ENCODE data around the gene CSHL1. TPM values are rescaled to one million over a fixed set of nuclear protein-coding genes. Genes with fewer than 3 reads are reported as not detected.
A peak's percentile ranks its signal among the peaks of the same experiment; 100 is the strongest.

The CSHL1 gene
- polyA plus RNA-seq, 6 donors from 2014 or later, result not detected

- H3K36me3 Mint-ChIP-seq, result no peaks in the 10 kb centered on the region
- no peaks in the 10 kb centered on the region for H3K9me3 Mint-ChIP-seq
- ATAC-seq (ENCODE audit: low read depth in 2 of 2) (peak; percentile 75 to 77), DNase-seq (peak; percentile 76)
- H3K4me1 Mint-ChIP-seq, result peaks cover 42 to 77% (median 73%) of the 10 kb centered on the region in 3 donors
- peak overlapping the region; percentile 65 to 93 (median 90) for H3K4me3 Mint-ChIP-seq
- H3K27ac Mint-ChIP-seq, result peak overlapping the region; percentile 91 to 98 (median 95)
- H3K27me3 Mint-ChIP-seq, result no peaks in the 10 kb centered on the region
Observed at GRCh38 chr17:63946440-63947363, 35.6 kb upstream of the CSHL1 start.

- no peaks in the 10 kb centered on the region for H3K9me3 Mint-ChIP-seq
Observed at GRCh38 chr17:63945784-63946439, 34.9 kb upstream of the CSHL1 start.

GRCh38 chr17:63944736-63945499 is 33.9 kb upstream of the CSHL1 start:
- H3K4me3 Mint-ChIP-seq, result peak overlapping the region; percentile 65 to 93 (median 90)
- no peaks in the 10 kb centered on the region for H3K27me3 Mint-ChIP-seq
- H3K36me3 Mint-ChIP-seq, result no peaks in the 10 kb centered on the region
- H3K27ac Mint-ChIP-seq, result peak overlapping the region; percentile 52 to 98 (median 93)
- H3K4me1 Mint-ChIP-seq, result peaks cover 36 to 78% (median 74%) of the 10 kb centered on the region in 3 donors
- H3K9me3 Mint-ChIP-seq, result no peaks in the 10 kb centered on the region
- DNase-seq, result no peak
- no peak for ATAC-seq (ENCODE audit: low read depth in 2 of 2)

More at GRCh38 chr17:63945784-63946439, 34.9 kb upstream of the CSHL1 start:
- Mint-ChIP-seq H3K27me3 (no peaks in the 10 kb centered on the region), H3K4me1 (peaks cover 39 to 77% (median 77%) of the 10 kb centered on the region in 3 donors), H3K36me3 (no peaks in the 10 kb centered on the region), H3K4me3 (peak overlapping the region; percentile 65 to 93 (median 90)), H3K27ac (peak overlapping the region; percentile 58 to 98 (median 93))
- ATAC-seq (ENCODE audit: low read depth in 2 of 2) (peak; percentile 56 to 58), DNase-seq (peak; percentile 56)

DNA sequence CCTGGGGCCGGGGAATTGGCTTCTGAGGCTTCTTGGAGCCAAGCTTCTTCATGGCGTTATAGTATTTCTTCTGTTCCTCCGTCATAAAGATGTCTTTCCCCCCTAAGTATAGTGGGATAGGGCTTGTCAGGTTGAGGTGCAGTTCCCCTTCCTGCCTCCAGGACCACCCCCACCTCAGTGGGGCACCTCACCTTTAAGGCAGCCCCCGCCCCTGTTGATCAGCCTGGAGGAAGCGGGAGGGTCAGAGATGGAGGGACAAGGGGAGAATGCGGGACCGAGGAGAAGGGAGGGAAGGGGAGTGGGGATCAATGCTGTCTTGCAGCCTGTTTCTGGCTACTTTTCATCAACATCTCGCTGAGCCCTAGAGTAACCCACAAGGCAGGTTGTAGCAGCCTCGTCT is 32.7 kb upstream of the CSHL1 start:
- H3K27ac Mint-ChIP-seq, result peak overlapping the region in 2 of 6 donors; percentile 40 to 92
- H3K9me3 Mint-ChIP-seq, result no peaks in the 10 kb centered on the region
- no peaks in the 10 kb centered on the region for H3K27me3 Mint-ChIP-seq
- peaks cover 43 to 82% (median 80%) of the 10 kb centered on the region in 3 donors for H3K4me1 Mint-ChIP-seq
- no peak for DNase-seq
- H3K36me3 Mint-ChIP-seq, result no peaks in the 10 kb centered on the region
- H3K4me3 Mint-ChIP-seq, result peak overlapping the region in 1 of 8 donors; percentile 71
- no peak for ATAC-seq (ENCODE audit: low read depth in 2 of 2)

GRCh38 chr17:63942309-63942985 is 31.4 kb upstream of the CSHL1 start:
- Mint-ChIP-seq H3K36me3 (no peaks in the 10 kb centered on the region), H3K4me1 (peaks cover 54 to 88% (median 83%) of the 10 kb centered on the region in 3 donors), H3K27me3 (no peaks in the 10 kb centered on the region), H3K9me3 (no peaks in the 10 kb centered on the region), H3K4me3 (no peak overlapping the region), H3K27ac (peak overlapping the region in 3 of 6 donors; percentile 29 to 70 (median 39))
- ATAC-seq (ENCODE audit: low read depth in 2 of 2) (no peak), DNase-seq (no peak)

GRCh38 chr17:63941751-63942150 is 30.7 kb upstream of the CSHL1 start:
- Mint-ChIP-seq H3K4me1 (peaks cover 58 to 90% (median 83%) of the 10 kb centered on the region in 3 donors), H3K4me3 (no peak overlapping the region), H3K27ac (peak overlapping the region in 3 of 6 donors; percentile 70 to 84 (median 78)), H3K36me3 (no peaks in the 10 kb centered on the region), H3K9me3 (no peaks in the 10 kb centered on the region), H3K27me3 (no peaks in the 10 kb centered on the region)
- DNase-seq, result no peak
- ATAC-seq (ENCODE audit: low read depth in 2 of 2), result no peak

DNA sequence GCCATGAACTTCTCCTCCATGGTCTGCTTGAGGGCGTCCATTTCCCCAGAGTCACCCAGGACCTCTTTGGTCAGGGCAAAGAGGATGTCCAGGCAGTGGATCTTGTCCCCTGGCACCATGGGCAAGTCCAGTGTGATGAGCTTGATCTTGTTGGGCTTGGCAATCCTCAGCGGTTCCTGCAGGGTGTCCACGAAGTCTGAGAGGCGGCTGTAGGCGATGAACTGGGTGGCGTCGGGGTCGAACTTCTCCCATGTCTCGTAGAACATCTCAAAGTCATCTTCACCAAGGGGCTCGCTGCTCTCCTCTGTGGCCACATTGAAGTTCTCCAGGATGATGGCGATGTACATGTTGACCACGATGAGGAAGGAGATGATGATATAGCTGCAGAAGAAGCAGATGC is 30.1 kb upstream of the CSHL1 start:
- Mint-ChIP-seq H3K9me3 (peaks cover 0 to 3% (median 0%) of the 10 kb centered on the region in 7 donors), H3K27me3 (no peaks in the 10 kb centered on the region), H3K27ac (peak overlapping the region in 2 of 6 donors; percentile 84 to 90), H3K36me3 (no peaks in the 10 kb centered on the region), H3K4me1 (peaks cover 54 to 86% (median 85%) of the 10 kb centered on the region in 3 donors), H3K4me3 (peak overlapping the region in 1 of 8 donors; percentile 77)
- no peak for DNase-seq
- ATAC-seq (ENCODE audit: low read depth in 2 of 2), result no peak

DNA sequence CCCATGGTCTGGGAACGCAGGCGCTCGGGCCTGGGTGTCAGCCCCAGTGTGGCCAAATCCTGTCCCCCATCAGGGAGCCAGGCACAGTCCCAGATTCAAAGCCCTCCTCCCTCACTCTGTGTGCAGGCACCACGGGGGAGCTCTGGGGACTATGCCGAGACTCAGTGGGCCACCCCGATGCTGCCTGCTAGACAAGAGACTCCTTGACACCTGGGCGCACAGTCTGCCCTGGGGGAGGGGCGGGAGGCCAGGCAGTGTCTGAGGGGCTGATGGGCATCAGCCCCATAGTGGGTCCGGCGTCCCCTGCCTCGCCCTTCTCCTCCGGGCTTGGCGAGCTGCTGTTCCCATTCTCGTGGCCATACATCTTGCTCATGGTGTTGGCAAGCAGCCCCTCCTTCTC is 29.5 kb upstream of the CSHL1 start:
- ATAC-seq (ENCODE audit: low read depth in 2 of 2) (no peak), DNase-seq (no peak)
- H3K9me3 Mint-ChIP-seq, result peaks cover 0 to 4% (median 0%) of the 10 kb centered on the region in 7 donors
- H3K27me3 Mint-ChIP-seq, result no peaks in the 10 kb centered on the region
- peak overlapping the region in 1 of 6 donors; percentile 90 for H3K27ac Mint-ChIP-seq
- H3K36me3 Mint-ChIP-seq, result no peaks in the 10 kb centered on the region
- peaks cover 54 to 86% (median 85%) of the 10 kb centered on the region in 3 donors for H3K4me1 Mint-ChIP-seq
- peak overlapping the region in 1 of 8 donors; percentile 77 for H3K4me3 Mint-ChIP-seq

DNA sequence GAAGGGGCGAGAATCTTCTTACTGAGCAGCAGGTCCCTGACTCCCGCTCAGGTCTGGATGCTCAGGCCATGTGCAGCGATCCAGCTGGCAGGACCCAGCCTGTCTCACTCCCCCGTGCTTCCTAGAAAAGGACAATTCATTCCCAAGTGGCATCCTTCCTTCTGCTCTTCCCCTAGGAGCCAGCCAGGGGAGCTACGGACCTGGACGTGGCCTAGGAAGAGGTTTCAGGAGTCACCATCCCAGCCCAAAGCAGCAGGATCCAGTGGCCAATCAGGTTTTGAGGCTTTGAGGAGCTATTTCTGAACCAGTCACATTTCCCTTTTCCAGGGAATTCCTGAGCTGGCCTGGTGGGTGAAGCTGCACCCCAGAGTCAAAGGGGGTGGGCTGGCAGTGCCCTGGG is 28.8 kb upstream of the CSHL1 start:
- DNase-seq, result no peak
- no peak for ATAC-seq (ENCODE audit: low read depth in 2 of 2)
- Mint-ChIP-seq H3K9me3 (peaks cover 0 to 4% (median 0%) of the 10 kb centered on the region in 7 donors), H3K4me3 (no peak overlapping the region), H3K27ac (peak overlapping the region in 2 of 6 donors; percentile 75 to 93), H3K4me1 (peaks cover 52 to 86% (median 85%) of the 10 kb centered on the region in 3 donors), H3K36me3 (no peaks in the 10 kb centered on the region), H3K27me3 (no peaks in the 10 kb centered on the region)

DNA sequence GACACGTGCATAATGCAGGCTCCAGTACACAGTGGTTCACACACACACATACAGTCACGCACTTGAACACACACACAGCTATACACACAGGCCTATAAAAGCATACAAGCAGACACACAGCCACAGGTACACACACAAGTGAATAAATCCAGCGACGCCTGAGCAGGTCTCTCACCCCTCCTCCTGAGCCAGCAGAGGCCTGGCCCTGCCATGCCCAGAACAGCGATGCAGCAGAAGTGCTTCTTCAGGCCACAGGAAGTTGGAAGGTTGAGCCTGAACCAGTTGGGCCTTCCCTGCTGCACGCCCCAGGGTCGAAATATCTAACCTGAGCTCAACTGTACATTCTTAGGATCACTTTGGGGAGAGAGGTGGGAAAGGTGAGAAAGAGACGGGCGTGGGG is 28.3 kb upstream of the CSHL1 start:
- Mint-ChIP-seq H3K4me3 (peak overlapping the region in 5 of 8 donors; percentile 6 to 83 (median 56)), H3K27ac (peak overlapping the region in 5 of 6 donors; percentile 69 to 93 (median 86)), H3K27me3 (no peaks in the 10 kb centered on the region), H3K4me1 (peaks cover 50 to 86% (median 85%) of the 10 kb centered on the region in 3 donors), H3K9me3 (peaks cover 0 to 4% (median 0%) of the 10 kb centered on the region in 7 donors), H3K36me3 (no peaks in the 10 kb centered on the region)
- ATAC-seq (ENCODE audit: low read depth in 2 of 2), result no peak
- no peak for DNase-seq

DNA sequence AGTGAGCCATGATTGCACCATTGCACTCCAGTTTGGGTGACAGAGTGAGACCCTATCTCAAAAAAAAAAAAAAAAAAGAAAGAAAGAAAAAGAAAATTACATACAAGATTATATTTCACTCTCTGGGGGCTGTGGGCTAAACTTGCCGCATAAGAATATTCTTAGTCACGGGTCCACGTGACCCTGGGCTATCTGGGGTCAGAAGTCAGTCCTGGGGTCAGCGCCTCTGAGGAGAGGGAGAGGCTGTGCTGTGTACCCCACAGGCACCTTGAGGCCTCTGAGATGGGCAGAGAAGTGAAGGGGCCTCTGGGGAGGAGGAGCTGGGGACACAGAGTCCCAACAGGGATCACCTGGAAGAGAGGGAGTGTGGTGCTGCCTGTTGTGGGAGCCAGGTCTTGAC is 26.9 kb upstream of the CSHL1 start:
- Mint-ChIP-seq H3K4me1 (peaks cover 54 to 90% (median 90%) of the 10 kb centered on the region in 3 donors), H3K27me3 (no peaks in the 10 kb centered on the region), H3K4me3 (peak overlapping the region in 5 of 8 donors; percentile 18 to 55 (median 38)), H3K36me3 (no peaks in the 10 kb centered on the region), H3K9me3 (peaks cover 0 to 4% (median 0%) of the 10 kb centered on the region in 7 donors), H3K27ac (peak overlapping the region in 2 of 6 donors; percentile 15 to 75)
- DNase-seq (no peak), ATAC-seq (ENCODE audit: low read depth in 2 of 2) (no peak)

- Mint-ChIP-seq H3K9me3 (peaks cover 0 to 4% (median 0%) of the 10 kb centered on the region in 7 donors), H3K4me1 (peaks cover 54 to 89% (median 88%) of the 10 kb centered on the region in 3 donors), H3K27ac (peak overlapping the region in 1 of 6 donors; percentile 75), H3K36me3 (no peaks in the 10 kb centered on the region), H3K27me3 (no peaks in the 10 kb centered on the region), H3K4me3 (peak overlapping the region in 5 of 8 donors; percentile 15 to 55 (median 32))
- DNase-seq (no peak), ATAC-seq (ENCODE audit: low read depth in 2 of 2) (no peak)
Observed at GRCh38 chr17:63937319-63937718, 26.3 kb upstream of the CSHL1 start.
